NCI-H1048 (cell line): ENCODE measurements around the gene SQOR.

Experiments
- DNase-seq: peaks from one replicate; lab custom pipeline; 2025; lab: John Stamatoyannopoulos, UW

Gene SQOR

DNA sequence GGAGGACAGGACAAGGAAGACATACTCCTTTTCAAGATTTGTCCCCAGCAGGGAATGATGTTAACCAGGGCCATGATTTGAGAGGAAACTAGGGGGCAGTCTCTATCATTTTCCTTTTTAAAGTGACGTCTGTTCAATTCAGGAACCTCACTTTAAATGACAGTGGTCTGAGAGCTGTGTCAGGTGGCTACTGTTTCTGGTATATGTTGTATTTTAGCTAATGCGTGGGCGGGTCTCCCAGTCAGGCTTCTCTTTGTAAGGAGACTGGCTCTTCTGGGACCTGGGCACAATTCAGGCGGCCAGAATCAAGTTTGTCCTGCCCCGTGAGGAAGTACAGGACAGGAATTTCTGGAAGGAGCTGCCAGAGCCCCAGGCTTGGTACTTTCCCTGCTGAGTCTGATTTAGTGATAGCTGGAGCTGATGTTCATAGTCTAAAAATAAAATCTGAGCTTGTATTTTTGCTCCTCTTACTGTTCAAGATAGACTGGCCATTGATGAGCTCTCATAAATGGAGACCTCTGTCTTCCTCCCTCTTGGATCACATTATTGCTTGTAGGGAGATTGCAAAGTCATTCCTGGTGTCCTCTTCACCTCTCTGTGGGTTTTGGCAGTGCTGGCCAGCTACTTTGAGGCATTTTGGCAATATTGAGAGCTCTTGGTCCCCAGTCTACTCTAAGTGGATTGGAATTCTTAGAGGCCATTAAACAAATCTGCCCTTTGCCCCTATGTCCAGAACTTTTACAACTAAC lies 25.6 kb downstream of the SQOR start:
- DNase-seq, result no peak

DNA sequence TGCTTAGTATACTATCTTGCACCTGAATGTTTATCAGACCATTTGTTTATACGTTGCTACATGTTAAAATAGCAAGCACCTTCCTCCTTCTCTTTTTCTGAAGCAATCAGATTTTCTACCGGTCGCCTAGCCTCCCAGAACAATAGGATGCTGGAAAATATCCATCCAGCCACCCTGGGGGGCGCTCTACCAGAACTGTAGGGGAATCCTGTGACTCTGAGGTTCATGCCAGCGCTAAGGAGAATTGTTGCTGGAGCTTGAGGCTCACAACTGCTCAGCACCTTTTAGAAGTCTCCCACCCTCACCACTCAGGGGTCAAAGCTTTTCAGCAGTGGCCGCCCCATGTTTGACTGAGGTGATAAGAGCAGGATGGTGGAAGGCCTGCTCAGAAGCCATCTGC lies 27.5 kb downstream of the SQOR start:
- no peak for DNase-seq

DNA sequence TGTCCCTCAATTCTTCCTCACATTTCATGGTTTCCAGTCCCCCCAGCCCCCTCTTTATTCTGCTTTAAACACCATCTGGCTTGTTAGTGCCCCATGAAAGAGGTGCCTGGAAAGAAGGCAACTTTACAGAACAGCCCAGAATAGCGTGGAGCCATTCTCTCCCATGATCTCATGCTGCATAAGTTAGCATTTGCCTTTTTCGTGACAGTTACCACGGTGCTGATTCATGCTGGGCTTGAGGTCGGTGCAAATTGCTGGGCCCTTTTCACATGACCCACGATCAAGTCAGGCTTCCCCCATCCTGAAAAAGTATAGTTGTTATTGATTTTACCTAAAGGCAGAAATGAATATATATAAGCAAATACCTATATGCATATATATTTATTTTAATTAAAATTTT lies 29.6 kb downstream of the SQOR start:
- DNase-seq, result no peak

DNA sequence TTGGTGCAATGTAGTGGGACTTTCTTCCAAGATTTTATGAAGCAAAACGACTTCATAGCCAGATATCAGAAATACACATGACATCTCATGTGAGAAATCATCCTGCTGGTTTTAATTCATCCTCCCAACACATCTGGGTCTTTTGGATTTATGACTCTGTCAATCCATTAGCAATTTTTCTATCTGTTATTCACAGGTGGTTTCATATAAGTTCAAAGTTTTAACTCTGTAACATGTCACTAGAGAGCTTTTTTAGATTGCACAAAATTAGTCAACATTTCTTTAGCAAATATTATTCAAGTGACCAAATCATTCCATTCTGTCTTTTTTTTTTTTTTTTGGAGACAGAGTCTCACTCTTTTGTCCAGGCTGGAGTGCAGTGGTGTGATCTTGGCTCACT lies 30.4 kb downstream of the SQOR start:
- no peak for DNase-seq

DNA sequence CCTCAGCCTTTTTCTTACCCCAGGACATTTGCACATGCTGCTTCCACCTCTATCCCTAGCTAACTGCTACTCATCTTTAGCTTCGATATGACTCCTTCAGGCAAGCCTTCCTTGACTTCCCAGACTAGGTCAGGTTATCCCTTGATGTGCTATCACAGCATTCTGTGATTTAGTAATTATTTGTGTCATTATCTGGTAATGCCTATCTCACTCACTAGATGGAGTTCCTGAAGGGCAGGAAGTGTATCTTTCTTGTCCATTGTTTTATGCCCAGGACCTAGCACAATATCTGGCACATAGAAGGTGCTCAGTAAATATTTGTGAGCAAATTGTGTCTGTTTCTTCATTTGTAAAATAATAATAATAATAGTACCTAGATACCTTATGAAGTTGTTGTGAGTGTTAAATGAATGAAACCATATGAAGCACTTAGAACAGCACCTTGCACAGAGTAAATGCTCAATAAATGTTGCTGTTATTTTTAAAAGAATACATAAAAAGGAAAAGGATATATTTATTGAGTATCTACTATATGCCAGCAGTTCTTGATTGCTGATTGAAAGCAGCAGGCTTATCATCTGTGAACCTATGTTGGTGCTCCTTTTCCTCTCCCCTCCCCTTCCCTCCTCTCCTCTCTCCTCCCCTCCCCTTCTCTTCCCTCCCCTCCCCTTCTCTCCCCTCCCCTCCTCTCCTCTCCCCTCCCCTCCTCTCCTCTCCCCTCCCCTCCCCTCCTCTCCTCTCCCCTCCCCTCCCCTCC lies 31.5 kb downstream of the SQOR start:
- no peak for DNase-seq

DNA sequence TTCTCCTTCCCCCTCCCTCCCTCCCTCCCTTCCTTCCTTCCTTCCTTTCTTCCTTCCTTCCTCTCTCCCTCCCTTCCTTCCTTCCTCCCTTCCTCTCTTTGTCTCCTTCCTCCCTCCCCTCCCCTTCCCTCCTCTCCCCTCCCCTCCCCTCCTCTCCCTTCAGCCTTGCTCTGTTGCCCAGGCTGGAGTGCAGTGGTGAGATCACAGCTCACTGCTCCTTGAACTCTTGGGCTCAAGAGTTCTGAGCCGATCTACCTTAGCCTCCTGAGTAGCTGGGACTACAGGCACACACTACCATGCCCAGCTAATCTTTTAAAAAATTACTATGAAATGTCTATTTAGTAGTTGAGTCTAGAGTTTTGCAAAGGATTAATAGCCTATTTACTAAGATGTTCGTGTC lies 32.2 kb downstream of the SQOR start:
- no peak for DNase-seq

DNA sequence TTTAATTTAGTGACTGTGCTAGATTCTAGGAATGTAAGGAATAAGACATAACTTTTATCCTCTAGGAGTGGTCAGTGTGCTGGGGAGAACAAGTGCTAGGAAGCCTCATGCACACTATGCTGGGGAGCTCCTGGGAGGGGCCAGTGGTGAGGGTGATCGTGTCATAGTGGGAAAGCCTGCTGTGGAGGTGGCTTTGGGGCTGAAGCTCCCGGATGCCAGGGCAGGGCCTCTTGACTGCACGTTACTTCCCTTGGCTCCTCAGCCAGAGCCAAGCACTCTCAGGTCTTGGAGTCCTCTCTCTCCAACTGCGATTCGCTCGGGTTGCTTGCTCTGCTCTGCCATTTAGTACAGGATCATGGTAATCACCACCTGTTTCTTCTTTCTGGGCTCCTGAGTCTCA lies 33.6 kb downstream of the SQOR start:
- DNase-seq, result no peak

DNA sequence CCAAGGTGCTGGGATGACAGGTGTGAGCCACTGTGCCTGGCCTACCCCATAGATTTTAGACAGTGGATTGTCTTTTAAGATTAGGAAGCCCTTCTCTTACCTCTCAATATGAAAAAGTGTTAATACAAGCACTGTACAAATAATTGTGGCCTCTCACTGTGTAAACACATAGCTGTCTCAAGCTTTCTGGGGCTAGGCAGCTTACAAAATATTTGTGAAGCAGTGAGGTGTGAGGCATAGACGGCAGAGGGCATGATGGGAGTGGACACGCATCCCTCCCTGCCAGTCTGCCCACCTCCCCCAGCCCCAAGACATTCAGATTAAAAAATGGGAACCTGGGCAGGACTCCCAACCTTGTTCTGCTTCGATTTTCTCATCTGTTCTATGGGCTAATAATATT lies 34.6 kb downstream of the SQOR start:
- no peak for DNase-seq

DNA sequence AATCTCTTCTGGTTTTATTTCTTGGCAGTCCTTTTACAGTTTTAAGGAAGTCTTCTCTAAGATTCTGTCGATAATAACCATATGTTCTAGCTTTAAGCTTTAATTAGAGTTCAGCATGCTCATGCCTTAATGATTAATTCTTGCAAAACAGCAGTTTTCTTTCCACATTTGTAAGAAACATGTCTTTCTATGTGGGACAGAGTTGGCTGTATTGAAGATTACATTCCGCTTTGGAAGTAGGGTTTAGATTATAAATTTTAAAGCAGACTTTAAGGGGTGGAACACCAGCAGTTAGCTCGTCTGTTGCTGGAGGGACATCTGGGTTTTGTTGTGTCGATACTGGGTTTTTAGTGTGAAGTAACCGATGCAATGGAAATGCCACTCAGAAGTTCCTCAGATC lies 35.3 kb downstream of the SQOR start:
- no peak for DNase-seq

DNA sequence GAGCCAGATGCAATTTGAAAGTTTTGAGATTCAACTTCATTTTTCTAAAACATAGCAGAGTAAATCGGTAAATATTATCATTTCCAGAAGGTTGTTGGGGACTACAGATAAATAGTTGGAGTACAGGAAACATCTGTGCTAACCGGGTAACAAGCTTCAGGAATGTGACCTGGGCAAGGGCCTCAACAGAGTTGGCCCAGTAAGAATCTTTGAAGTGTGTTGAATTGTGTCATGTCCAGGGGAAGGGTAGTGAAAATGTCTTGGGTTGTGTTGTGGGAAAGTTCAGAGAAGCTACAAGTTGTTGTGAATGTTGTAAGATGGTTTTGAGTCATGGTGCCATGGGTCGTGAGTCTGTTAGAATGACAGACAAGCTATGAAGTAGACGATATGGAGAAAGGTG lies 35.7 kb downstream of the SQOR start:
- no peak for DNase-seq

DNA sequence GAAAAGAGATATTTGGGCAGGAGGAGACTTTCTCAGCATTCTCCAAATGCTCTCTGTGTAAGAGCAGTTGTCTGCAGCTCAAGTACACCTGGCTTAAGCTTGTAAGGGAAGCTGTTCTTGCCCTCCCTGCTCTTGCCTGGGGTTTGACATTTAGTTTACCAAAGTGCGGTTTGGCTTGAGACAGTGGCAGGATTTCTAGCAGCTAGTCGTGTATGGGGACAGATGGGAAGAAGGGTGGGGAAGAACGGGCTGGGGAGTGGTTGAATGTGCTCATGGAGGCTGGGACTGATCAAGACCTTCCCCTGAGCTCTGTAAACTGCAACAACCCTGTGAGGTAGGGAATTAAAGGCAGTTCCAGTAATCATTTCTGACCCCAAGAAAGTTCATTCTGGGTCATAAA lies 39.8 kb downstream of the SQOR start:
- no peak for DNase-seq

DNA sequence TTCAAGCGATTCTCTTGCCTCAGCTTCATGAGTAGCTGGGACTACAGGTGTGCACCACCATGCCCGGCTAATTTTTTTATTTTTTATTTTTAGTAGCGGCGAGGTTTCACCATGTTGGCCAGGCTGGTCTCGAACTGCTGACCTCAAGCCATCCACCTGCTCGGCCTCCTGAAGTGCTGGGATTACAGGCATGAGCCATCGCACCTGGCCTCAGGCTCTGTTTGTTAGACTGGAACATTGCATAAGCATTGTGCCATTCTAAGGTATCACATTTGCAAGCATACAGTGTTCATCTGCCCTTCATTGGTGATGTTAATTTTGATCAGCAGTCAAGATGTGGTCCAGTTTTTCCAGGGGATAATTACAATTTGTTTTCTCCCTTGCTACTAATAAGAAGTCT lies 43.0 kb downstream of the SQOR start:
- DNase-seq, result no peak

DNA sequence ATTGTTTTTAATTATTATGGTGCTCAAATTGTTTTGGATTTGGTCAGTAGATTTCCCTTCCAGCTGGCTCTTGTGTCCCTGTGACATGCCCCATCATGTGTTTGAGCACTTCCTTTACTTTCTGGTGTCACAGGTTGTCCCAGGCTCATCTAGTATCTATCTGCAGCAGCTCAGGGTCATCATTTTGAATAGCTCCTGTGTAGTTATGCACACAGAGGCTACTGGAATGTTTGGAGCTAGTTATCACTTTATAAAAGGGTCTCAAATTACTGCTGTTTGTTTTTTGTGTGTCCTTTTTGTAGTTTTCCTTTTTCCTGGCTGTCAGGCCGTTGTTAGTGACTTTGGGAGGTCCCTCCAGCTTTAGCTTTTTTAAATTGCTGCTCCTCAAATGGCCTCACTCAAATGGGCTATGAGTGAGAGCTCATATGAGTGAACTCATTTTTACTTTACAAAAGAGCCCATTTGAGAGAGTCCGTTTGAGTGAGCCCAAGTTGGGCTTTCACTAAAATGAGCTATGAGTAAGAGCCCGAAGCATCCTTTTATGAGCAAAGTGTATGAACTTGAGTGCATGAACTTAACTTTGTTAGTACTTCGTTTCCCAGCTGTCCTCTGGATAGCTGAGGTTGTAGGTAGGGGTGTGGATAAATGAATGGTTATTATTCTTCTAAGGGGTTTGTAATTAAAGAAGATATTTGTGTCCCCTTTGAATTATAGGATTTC lies 43.8 kb downstream of the SQOR start:
- DNase-seq, result no peak

DNA sequence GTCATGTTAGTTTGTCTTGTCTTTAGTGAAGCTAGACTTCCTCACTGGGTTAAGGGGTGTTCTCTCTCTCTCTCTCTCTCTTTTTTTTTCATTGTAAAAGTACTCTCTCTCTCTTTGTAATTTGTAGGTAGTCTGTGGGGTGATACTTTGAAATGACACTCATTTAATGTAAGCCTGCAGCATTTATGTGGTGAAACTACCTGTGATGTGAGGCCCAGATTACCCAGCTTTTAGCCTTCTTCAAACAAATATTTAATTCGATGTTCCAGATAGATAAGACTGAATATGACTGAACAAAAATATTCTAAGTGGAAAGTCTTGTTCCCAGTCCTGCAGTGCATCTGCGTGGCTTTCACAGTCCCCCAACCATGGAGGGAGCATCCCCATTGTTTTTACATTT lies 49.7 kb downstream of the SQOR start:
- no peak for DNase-seq

DNA sequence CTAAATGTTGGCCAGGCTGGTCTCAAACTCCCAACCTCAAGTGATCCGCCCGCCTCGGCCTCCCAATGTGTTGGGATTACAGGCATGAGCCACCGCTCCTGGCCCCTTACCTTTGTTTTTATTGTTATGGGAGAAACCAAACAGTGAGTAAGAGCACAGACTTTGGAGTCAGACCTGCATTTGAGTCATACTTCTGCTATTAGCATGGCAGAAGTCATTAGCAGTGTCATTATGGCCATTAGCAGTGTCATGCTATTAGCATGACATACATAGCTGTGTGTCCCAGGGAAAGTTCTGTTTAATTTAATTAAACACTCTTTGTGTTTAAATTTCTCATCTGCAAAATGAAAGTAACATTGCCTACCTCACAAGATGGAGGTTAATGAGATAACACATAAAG lies 54.8 kb downstream of the SQOR start:
- DNase-seq, result no peak

DNA sequence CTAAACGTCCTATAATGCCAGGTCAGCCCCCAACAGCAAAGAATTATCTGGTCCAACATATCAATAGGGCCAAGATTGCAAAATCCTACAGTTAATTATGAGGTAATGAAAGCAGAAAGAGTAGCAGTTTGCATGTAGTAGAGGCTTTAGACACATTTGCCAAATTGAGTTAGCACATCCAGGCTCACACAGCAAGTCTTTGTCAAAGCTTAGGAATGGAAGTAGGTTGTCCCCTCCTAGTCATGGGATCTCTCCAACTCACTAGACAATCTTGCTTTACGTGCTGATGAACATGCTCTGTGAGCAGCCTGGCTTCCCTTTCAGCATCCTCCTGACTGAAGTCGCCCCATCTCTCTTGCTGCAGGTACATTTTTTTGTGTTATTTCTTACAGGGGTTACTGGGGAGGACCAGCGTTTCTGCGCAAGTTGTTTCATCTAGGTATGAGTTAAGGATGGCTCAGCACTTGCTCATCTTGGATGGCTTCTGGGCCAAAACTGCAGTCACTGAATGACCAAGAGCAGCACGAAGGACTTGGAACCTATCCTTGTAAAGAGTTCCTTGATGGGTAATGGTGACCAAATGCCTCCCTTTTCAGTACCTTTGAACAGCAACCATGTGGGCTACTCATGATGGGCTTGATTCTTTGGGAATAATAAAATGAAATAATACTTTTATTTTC lies 55.9 kb downstream of the SQOR start:
- no peak for DNase-seq

DNA sequence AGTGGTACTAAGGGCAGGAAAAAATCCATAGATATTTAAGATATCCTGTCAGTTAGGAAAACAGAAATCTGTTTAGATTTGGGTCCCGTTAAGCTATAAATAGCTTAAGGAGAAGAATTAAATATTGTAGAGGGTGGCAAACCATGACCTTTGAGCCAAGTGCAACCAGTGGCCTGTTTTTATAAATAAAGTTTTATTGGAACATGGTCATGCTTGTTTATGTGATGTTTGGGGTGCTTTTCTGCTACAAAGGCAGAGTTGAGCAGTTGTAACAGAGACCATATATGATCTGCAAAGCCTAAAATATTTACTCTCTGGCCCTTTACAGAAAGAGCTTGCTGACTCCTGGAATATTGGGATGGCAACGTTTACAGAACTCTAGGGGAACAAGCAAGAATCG lies 66.3 kb downstream of the SQOR start:
- DNase-seq, result no peak

DNA sequence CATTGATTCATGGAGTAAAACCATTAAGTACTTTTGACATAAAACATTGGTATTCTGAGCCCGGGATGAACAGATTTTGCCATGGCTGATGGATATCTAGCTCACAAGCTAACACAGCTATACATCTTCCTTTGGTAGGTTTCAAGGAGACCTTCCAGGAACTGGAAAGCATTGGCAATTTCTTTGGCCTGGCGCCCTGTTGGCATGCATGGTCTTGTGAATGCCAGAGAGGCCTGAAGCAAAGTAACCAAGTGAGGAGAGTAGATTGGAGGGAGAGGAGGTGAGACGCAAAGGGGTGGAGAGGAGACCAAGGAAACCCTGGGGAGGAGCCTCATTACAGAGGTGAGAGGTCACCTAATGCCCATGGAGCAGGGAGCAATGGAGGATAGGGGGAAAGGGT lies 67.2 kb downstream of the SQOR start:
- no peak for DNase-seq

DNA sequence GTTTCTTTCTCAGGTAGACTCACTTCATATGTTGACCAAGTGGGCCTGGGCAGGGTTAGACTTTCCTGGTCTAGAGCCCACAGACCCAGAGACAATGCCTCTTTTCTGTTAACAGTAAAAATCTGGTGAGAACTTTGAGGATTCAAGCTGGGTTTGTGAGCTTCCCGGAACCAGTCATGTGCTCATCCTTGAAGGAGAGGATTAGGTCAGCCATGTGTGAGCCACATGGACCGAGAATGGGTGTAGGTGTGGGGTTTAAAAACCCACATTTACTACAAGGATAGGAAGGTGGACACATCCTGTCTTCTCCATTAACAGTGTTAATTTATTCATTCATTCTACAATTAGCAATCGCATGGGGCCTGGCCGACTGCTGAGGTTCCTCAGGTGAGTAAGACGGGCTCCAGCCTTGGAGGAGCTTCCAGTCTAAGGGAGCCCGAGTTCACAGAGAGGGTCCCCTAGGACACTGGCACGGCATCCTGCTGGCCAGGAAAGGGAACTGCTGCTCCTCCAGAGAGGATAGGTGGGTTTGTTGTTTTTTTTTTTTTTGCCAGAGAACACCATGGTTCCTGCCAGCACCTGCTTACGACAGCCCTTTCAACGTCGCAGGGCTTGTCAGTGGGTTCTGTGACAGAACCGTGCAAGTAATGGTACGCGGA lies 69.0 kb downstream of the SQOR start:
- DNase-seq, result no peak

DNA sequence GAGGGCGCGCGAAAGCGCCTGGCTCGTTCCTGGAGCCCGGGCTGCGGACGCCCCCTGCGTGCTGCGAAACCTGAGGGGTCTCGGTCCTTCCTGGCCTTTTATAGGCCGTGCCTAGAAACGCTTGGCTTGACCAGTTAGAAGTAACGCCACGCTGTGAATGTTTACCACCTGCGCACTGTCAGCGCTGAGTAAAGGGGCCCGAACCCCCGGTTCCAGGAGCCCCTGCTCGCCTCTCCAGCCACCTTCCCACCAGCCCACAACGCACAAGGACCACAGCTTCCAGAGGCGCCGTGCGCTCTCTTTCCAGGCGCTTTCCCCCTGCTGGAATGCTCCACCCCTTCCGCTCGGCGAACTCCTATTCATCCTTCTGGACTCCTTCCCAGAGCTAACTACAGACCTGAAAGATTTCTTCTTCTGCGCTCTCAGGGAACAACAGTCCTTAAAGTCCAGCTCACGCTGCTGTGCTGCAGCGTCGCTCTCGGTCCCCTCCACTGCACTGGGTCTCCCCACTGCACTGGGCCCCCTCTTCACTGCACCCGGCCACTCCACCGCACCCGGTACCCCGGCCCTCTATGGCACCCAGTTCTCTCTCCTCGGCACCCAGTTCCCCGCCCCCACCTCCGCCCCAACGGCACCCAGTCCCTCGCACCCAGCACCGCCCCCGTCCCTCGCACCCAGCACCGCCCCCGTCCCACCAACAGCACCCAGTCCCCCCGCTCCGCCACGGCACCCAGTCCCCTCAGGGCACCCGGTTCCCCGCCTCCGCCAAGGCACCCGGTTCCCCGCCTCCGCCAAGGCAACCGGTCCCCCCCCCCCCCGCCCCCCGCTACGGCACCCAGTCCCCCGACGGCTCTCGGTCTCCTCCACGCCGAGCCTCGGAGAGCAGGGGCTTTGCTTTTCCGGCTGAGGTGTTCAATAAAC lies 69.8 kb downstream of the SQOR start:
- no peak for DNase-seq
